ENCODE data around the gene KCNQ1OT1. TPM values are rescaled to one million over a fixed set of nuclear protein-coding genes. Genes with fewer than 3 reads are reported as not detected.
A peak's percentile ranks its signal among the peaks of the same experiment; 100 is the strongest.

The KCNQ1OT1 gene
- total RNA-seq, 4 donors from 2014 or later: 0.21 to 1.9 (median 1.2) TPM

DNA sequence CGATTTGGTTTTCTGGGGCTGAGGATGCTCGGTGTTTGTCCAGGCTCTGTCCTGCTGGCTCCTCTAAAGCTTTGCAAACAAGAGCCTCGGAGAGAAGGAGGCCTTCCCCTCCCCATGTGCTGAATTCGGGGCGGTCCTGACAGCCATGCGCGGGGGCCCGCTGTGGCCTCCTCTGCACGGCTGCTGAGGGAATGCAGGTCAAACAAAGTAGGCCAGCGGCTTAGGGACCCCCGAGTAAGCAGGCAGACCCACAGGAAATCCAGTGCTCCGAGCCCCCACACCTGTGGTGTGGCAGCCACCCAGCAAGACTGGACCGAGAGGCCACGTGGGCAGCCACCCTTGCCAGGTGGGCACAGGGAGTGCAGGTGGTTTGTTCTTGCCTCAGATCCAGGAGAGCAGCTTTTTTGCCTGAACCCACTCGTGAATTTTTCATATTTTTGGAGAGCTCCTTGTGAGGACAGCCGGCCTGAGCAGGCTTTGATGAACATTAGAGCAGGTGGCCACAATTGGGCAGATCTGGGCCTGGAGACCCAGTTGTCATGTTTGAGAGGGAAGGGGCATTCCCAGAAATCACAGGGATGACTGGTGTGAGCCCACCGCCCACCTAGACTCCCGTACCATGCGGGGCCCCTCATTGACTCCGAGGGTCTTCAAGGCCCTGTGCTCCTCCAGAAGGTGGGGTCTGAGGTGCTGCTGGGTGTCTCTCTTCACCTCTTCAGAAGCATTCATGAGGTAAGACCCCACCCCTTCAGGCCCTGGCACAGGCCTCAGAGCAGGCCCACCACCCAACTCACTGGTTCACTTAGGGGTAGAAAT is 43.0 kb upstream of the KCNQ1OT1 start:
- H3K27ac ChIP-seq: peak overlapping the region in 1 of 4 donors; percentile 50
- intact Hi-C loops (cut with DNase I): no loop called here
- H3K36me3 ChIP-seq: no peaks in the 10 kb centered on the region

DNA sequence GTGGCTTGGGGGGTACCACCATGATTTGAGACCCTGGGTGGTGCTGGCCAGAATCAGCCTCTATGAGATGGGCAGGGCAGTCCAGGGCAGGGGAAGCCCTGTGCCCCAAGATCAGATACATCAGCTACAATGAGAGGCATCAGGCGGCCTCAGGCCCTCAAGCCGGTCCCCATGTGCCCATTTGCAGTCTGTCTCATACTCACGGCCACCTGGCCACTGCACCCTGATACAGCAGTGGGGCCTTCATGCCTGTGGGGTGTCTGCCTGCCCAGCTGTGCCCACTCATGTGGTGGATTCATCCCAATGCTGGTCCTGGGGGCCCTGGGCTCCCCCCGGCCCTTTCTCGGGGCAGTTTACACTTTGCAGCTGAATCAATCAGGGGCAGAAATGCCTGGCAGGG is 42.4 kb upstream of the KCNQ1OT1 start:
- DNase-seq: no peak
- intact Hi-C loops (cut with DNase I): no loop called here
- H3K4me3 ChIP-seq: no peak overlapping the region
- peak overlapping the region in 3 of 4 donors; percentile 50 to 65 (median 60) for H3K27ac ChIP-seq
- no peak for TF ChIP-seq POLR2A (IDR thresholded peaks at IDR 0.05)
- peaks cover 0 to 18% (median 0%) of the 10 kb centered on the region in 3 donors for H3K4me1 ChIP-seq
- WGBS, 2 donors: 100% methylated on average over 1 of the region's 5 CpGs; no CpG with 5 or more reads in 1 of the 2 donors
- H3K36me3 ChIP-seq: no peaks in the 10 kb centered on the region
- no peaks in the 10 kb centered on the region for H3K9me3 ChIP-seq
- H3K27me3 ChIP-seq: no peaks in the 10 kb centered on the region

More for the DNA sequence above, 43.0 kb upstream of the KCNQ1OT1 start:
- Histone ChIP-seq H3K27me3 (no peaks in the 10 kb centered on the region), H3K4me1 (peaks cover 0 to 18% (median 0%) of the 10 kb centered on the region in 3 donors), H3K4me3 (no peak overlapping the region), H3K9me3 (no peaks in the 10 kb centered on the region)
- TF ChIP-seq POLR2A (IDR thresholded peaks at IDR 0.05): no peak
- TF ChIP-seq, protein P1, sequence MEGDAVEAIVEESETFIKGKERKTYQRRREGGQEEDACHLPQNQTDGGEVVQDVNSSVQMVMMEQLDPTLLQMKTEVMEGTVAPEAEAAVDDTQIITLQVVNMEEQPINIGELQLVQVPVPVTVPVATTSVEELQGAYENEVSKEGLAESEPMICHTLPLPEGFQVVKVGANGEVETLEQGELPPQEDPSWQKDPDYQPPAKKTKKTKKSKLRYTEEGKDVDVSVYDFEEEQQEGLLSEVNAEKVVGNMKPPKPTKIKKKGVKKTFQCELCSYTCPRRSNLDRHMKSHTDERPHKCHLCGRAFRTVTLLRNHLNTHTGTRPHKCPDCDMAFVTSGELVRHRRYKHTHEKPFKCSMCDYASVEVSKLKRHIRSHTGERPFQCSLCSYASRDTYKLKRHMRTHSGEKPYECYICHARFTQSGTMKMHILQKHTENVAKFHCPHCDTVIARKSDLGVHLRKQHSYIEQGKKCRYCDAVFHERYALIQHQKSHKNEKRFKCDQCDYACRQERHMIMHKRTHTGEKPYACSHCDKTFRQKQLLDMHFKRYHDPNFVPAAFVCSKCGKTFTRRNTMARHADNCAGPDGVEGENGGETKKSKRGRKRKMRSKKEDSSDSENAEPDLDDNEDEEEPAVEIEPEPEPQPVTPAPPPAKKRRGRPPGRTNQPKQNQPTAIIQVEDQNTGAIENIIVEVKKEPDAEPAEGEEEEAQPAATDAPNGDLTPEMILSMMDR (IDR thresholded peaks at IDR 0.05): no peak
- 91 to 100% methylated on average over 3 to 4 of the region's 20 CpGs for WGBS, 2 donors
- DNase-seq: no peak

DNA sequence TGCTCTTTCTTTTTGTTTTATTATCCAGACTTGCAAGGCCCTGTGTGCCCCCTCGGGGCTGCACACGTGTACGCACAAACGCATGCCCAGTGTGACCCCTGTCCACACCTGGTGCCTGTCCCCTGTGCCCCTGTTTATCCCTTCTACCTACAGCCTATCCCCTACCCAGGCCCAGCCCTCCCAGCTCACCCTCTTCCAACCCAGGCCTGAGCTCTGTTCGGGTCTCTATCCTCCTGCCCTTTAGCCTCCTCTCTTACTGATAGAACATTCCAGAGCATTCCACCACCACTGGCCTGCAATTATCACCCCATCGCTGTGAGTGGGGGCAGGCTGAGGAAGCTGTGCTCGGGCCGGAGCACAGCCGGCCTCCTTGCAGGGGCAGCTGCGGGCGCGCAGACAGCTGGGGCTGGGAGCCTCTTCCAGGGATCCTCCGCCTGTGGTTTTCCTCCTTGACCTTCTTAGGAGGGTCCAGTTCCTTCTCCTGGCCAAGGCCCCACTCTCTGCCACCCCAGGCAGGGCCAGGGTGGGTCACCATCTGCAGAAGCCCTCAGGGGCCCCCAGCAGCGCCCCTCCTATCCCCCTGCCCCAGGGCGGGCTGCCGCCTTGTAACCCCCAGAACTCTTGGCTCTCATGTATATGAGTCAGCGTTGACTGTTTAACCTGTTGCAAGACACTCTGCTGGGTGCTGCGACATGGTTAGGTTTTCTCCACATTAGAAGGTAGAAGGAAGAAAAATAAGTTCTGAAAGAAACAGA is 41.8 kb upstream of the KCNQ1OT1 start:
- TF ChIP-seq, protein P1 (IDR thresholded peaks at IDR 0.05): no peak
- TF ChIP-seq POLR2A (IDR thresholded peaks at IDR 0.05): no peak
- Histone ChIP-seq H3K9me3 (no peaks in the 10 kb centered on the region), H3K4me1 (peaks cover 0 to 18% (median 0%) of the 10 kb centered on the region in 3 donors), H3K27ac (peak overlapping the region in 3 of 4 donors; percentile 50 to 65 (median 60)), H3K4me3 (peak overlapping the region in 1 of 4 donors; percentile 6), H3K27me3 (no peaks in the 10 kb centered on the region), H3K36me3 (no peaks in the 10 kb centered on the region)
- no peak for DNase-seq
- intact Hi-C loops (cut with DNase I): no loop called here
- WGBS, 2 donors: 55 to 65% methylated on average over 8 to 15 of the region's 18 CpGs

DNA sequence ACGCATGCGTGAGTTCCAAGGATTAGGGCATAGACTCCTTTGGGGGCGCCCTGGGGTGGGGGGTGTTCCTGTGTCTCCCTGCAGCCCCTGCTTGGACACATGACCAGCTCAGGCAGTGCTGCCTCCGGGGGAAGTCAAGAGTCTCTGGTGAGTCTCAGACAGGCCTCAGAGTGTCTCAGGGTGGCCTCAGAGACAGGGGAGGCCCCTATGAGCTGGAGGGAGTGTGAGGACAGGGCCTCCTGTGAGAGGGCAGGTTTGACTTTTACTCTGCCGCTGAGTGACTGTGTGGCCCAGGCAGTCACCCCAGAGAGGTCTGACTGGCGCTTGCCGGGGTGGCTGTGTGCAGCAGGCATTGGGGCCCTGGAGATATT is 41.2 kb upstream of the KCNQ1OT1 start:
- DNase-seq: no peak
- H3K4me1 ChIP-seq: peaks cover 0 to 18% (median 0%) of the 10 kb centered on the region in 3 donors
- TF ChIP-seq, protein P1 (IDR thresholded peaks at IDR 0.05): no peak
- TF ChIP-seq POLR2A (IDR thresholded peaks at IDR 0.05): no peak

DNA sequence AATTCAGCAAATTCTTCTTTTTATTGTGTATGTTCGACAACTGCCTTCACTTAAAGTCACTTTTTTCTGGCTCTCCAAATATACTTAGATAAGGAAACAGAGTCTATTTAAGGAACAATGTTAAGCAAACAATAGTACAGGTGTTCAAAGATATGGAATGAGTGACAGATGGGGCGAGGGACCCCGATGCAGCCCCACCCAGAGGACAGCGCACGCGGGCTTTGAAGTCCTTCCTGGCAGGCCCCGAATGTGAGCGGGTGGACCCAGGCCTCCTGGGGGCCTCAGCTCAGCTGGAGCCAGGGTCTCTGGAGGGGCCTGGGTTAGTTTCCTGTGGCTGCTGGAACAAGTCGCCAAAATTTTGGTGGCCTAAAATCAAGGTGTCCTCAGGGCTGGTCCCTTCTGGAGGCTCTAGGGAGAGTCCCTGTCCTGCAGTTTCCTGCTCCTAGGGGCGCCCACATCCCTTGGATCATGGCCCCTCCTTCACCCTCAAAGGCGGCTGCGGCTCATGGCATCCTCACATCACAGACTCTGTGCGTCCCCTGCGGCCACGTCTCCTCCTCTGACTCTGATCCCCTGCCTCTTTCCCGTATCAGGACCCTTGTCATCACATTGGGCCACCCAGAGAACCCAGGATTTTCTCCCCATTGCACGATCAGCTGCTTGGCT is 40.6 kb upstream of the KCNQ1OT1 start:
- H3K4me1 ChIP-seq: peaks cover 0 to 18% (median 0%) of the 10 kb centered on the region in 3 donors
- no peak for DNase-seq
- H3K9me3 ChIP-seq: no peaks in the 10 kb centered on the region
- no peaks in the 10 kb centered on the region for H3K36me3 ChIP-seq
- H3K4me3 ChIP-seq: no peak overlapping the region
- 74 to 89% methylated on average over 12 to 16 of the region's 17 CpGs for WGBS, 2 donors
- TF ChIP-seq POLR2A (IDR thresholded peaks at IDR 0.05): no peak
- TF ChIP-seq, protein P1 (IDR thresholded peaks at IDR 0.05): no peak
- H3K27ac ChIP-seq: no peak overlapping the region
- no peaks in the 10 kb centered on the region for H3K27me3 ChIP-seq
- intact Hi-C loops (cut with DNase I): no loop called here

More for the DNA sequence above, 41.2 kb upstream of the KCNQ1OT1 start:
- H3K4me3 ChIP-seq: no peak overlapping the region
- H3K36me3 ChIP-seq: no peaks in the 10 kb centered on the region
- 82 to 96% methylated on average over 4 to 5 of the region's 7 CpGs for WGBS, 2 donors
- H3K9me3 ChIP-seq: no peaks in the 10 kb centered on the region
- H3K27me3 ChIP-seq: no peaks in the 10 kb centered on the region
- H3K27ac ChIP-seq: peak overlapping the region in 3 of 4 donors; percentile 50 to 65 (median 60)
- intact Hi-C loops (cut with DNase I): no loop called here

All from esophagus squamous epithelium (tissue), 5 donors.